ENCODE data around the gene LRRFIP1.

Gene LRRFIP1

DNA sequence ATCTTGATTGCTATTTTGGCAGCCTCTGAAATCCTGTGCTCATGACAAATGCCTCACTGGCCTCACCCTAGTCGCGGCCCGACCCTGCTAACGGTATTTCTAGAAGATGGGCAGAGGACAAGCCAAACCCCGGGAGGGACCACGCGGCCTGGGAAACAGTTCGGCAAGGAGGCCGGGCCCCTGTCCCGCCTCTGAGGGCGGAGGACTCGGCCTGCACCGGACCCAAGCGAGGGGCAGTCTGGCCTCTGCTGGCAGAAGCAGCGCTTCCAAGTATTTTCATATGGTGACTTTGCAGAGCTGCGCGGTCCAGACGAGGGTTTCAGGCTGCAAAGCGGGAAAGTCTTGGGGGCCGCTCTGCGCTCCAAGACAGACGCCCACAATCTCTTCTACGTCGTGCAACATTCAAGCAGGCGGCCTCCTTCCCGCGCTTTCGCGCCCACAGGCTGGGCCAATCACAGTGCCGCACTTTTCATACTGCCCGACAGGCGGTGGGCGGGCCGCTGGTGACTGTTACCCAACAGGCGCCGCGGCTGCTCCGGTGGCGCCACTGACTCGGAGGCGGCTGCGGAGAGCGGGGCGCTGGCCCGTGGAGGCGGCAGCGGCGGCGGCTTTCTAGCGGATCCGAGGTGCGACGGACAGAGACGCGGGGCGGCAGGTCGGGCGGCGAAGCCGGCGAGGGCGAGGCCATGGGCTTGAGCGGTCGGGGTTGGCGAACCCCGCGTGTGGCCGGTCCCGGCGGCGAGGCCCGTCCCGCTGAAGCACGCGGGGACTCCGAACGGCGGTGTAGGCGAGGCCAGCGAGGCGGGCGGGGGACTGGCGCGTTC is 171.1 kb downstream of the LRRFIP1 start, which contains the start of gene RBM44:
Gene RBM44 (plus strand): TSS at position 544 of the 824 bp plus-strand sequence. CDS start 14,831 bp downstream, outside the sequence.
- no peak for DNase-seq

DNA sequence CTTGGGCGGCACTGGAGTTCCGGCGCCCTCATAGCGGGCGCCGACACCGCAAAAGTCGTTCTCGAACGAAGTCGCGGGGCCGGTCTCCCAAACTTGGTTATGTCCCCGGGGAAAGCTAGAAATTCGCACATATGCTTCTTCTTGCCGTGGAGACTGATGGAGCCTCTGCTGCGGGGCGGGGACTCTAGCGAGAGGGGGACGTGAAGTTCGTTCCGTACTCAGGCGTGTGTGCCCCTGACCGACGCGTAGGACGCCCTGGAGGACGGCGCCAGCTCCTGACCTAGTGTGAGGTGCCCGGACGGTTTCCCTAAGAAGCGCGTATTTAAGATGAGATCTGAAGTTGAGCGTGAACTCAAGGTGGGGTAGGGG is 171.7 kb downstream of the LRRFIP1 start:
- no peak for DNase-seq

DNA sequence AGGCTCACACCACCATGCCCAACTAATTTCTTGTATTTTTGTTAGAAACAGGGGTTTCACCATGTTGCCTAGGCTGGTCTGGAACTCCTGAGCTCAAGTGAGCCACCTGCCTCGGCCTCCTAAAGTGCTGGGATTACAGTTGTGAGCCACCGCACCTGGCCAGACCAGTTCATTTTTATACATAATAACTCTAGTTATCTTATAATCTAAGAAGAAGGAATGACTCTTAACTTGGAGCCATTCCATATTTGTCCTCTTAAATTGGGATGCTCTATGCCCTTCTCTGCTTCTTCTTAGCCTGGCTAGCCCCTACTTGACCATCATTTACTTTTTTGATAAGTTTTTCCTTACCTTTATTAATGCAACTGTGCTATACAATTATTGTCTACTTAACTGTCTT is 174.1 kb downstream of the LRRFIP1 start:
- DNase-seq, result no peak

DNA sequence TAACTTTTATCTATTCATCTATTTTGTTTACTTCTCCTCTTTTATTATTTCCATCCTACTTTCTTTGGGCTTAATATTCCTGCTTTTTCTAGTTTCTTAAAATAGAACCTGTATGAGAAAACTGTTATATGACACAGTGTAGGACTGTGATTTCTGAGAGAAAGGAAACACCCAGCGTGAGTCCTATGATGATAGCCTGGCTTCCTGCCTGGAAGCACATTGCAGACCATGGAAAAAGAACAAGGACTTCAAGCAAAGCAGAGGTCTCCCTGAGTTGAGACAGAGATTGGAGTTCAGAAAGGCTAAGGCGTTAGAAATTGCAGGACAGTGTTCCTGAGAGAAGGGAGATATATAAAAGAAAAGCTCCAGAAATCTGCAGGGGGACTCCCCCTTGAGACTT is 178.9 kb downstream of the LRRFIP1 start:
- no peak for DNase-seq

DNA sequence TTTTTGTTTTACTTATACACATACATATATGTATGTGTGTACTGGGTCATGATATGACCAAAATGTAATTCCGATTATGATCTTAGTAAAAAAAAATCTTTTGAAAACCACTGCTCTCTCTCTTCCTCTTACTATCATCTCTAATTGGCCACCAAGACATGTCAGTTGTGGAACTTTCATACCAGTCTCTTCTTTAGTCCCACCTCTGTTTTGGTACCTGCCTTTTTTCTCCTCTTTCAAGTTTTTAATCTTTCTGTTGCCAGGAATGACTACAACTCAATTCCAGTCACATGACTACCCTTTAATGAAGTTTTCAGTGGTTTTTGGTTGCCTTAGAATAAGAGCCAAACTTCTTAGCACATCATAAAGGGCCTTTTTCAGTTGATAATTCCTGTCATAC is 188.2 kb downstream of the LRRFIP1 start:
- no peak for DNase-seq

DNA sequence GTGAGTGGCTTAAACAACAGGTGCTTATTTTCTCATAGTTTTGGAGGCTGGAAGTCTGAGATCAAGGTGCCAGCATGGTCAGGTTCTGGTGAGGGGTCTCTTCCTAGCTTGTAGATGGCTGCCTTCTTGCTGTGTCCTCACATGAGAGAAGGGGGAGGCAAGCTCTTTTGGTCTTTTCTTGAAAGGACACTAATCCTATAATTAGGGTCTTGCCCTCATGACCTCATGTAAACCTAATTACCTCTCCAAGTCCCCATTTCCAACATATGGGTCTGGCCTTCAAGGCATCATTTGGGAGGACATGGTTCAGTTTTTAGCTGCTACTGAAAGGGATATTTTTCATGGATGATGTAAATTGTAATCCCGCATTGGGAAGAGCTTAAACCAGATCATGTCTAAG is 189.1 kb downstream of the LRRFIP1 start:
- DNase-seq, result no peak

DNA sequence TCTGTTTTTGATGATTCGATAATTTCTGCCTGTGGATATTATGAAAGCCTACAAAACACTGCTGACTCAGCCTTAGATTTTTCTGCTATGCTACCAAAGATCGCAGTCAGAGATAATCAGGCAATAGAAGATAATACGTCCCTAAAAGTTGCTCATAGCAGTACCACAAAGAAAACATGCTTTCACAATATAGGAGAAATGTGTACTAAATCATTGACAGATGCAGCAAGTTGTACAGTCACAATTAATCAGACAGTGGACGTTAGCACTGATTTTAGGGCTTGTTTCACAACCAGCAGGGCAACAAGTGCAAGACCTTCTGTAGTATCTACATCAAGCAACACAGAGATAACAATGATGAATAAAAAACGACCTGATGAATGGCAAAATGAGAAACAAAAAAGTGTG is 190.7 kb downstream of the LRRFIP1 start:
- no peak for DNase-seq

DNA sequence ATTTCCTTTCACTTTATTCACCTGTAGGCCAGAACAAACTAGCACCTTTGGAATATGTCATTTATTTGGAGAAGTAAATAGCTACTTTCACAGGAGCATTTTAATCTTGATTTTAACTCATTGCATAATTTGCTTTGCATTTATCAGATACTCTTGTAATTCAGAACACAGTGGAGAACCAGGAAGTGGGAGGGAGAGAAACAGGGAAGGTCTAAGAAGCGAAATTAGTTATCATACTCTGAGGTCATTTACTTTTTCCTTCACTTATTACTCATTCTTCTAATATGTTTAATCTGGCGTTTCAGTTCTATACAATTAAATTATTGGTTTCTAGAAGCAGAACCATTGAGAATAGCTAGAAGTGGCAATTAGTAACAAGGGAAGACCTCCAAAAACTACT is 191.8 kb downstream of the LRRFIP1 start:
- no peak for DNase-seq

DNA sequence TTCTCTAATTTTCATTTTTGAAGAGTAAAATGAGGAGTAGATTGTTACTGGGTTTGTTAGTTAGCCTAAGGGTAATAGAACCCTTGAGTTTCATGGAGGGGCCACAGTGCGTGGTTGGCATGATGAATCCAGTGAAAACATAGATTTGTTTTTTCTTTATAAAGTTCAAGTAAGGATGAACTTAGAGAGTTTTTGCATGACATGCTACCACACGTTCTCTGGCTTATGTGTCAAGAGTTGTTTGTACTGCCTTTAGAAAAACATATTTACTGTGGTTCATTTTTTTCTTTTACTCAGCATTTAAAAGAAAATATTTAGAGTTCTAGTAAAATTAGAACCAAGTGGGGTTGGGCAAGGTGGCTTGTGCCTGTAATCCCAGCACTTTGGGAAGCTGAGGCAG is 193.0 kb downstream of the LRRFIP1 start:
- no peak for DNase-seq

DNA sequence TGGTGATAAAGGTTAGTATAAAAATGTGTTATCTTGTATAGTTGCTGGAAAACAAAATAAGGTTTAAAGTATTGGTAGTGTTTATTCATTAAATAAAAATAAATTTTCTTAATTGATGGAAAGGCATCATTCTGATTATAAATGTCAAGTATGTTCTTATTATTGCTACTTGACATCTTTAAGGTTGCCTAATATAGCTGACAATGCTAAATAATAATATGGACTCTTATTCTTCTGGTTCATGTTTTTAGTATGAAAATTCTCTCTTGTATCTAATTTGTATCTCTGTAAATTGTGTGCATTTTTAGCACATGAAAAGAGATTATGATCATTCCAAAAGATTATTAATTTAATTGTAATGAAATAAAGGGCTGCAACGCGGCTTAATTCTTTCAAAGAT is 196.2 kb downstream of the LRRFIP1 start:
- DNase-seq, result no peak

DNA sequence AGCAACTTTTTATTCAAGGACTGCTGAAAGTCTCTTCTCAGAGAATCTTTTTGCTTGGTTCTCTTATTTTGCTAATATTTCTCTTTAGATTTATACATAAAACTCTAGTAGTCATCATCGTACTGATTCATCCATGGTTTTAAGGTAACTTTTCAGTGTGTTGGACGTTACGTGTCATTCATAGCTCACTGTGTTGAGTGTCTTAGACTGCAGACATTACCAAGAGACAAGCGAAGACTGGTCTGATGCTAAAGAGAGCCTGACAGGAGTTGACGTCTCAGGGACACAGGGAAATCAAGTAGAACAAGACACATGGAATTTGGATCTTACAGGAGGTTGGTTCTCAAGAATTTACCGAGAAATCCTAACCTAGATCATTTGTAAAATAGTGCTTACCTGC is 196.7 kb downstream of the LRRFIP1 start:
- no peak for DNase-seq

DNA sequence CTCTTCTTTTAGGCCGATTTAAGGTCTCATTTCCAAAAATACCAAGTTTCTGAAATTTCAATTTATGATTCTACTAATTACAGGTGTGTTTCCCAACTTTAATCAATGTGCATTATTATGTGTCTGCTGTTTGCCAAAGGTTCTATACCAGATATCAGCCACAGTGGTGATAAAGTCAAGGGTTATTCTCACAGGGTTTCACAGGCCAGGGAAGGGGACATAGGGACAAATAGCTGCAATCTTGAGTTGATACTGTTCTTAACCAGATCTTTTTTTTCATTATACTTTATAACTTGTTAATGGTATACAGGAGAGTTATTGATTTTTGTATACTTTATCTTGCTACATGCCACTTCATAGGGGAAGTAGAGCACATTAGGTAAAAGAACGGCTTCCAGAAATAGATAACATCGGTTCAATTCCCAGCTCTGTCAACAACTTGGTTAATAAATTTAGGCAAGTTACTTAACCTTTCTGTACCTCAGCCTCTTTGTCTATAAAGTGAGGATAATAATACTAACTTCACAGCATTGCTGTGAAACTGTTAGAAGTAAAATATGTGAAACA is 200.1 kb downstream of the LRRFIP1 start:
- no peak for DNase-seq

Measured in GF-D8 (cell line).